GM21447 (cell line): ENCODE results near the gene MYL12B.
"Not testable (repeated sequence)": the region's sequence is repeated elsewhere in the genome, so short reads cannot be mapped to it uniquely, and the experiment has no call there.

Source experiments
- ATAC-seq: cut with Tn5 transposase; IDR thresholded peaks from one replicate; pipeline ENCODE4 v1.9.1; 2021; ENCODE audit not compliant: unreplicated experiment

Gene MYL12B

DNA sequence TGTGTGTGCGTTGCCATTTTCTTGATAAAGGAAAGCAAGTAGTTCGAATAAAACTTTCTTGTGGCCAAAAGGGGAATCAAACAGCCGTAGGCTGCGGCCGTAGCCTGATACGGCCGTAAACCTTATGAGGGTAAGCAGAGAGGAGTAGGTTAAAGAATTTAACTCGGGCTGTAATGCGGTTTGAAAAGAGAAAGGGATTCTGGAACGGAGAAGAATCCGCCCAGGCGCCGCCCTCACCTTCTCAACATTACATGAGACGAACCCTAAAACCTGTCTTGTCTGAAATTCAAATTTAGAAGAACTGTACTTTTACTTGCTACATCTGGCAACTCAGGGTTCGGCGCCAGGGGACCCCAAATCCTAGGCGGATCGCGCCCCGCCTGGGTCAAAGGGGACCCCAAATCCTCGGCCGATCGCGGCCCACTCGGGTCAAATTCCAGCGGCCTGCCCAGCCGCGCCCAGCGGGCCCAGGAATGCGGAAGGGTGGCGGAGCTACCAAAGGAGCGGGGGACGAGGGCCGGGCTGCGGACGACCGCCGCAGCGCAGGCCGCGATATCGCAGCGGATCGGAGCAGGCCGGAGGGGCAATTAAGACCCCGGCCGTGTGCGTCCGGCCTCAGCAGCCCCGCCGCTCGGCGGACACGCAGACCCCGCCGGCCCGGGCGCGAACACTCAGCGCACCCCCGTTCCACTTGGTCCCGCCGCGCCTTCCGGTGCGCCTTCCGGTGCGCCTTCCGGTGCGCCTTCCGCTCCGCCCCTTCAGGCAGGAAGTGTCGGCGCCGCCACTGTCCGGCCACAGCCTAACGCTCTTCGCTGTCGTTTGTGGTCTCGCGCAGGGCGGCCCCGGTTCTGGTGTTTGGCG is at the start of gene MYL12B:
Gene MYL12B (plus strand): TSS at position 761 of the 861 bp plus-strand sequence. CDS start 10,766 bp downstream, outside the sequence.
- ATAC-seq, result peak; percentile 79

DNA sequence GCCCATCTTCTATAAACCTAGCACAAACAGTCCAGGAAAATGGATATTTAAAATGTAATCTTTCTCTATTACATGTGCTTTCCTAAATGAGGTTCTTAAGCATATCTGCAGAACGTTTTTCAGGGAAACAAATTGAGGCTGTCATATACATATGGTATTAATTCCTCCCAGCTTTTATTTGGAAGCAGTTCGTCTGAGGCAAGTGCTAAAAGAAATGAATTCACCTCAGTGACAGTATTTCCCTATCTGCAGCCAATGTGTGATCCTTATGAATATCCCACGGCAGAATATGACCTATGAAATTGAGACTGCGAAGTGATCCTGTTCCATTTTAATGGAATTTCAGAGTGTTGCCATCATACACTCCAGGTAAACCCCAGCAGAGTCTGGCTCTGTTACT is 49.3 kb upstream of the MYL12B start:
- ATAC-seq, result no peak

DNA sequence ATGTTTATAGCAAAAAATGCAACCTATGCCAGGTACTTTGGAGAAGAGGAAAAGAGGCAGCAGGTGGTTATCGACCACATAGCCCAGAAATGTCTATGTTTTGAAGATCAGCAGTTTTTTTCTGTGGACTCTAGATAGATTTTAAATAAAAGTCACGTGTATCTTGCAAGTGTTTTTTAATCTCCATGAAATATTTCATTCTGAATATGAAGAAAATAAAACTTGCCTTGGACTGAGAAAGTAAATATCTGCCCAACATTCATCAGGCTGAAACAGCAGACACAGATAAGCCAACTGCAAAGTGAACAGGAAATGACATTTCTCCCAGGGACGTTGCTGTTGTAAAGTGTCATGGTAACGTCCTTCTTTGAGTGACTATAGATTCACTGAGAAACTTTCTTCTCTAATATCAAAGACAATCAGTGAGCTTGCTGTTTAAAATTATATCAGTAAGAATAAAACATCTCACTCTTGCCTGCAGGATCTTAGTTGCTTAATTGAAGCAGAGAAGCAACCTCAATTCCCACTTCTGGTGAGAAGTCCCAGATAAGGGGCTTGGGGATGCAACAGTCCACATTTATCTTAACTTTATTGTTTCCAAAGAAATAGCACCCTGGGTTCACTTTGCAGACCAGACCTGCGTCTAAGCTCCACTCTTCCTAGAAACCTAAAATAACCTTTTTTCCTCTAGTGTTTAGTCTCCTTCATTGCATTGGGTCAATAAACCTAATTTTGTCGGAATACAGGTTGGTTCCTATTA is 48.5 kb upstream of the MYL12B start:
- ATAC-seq, result no peak

DNA sequence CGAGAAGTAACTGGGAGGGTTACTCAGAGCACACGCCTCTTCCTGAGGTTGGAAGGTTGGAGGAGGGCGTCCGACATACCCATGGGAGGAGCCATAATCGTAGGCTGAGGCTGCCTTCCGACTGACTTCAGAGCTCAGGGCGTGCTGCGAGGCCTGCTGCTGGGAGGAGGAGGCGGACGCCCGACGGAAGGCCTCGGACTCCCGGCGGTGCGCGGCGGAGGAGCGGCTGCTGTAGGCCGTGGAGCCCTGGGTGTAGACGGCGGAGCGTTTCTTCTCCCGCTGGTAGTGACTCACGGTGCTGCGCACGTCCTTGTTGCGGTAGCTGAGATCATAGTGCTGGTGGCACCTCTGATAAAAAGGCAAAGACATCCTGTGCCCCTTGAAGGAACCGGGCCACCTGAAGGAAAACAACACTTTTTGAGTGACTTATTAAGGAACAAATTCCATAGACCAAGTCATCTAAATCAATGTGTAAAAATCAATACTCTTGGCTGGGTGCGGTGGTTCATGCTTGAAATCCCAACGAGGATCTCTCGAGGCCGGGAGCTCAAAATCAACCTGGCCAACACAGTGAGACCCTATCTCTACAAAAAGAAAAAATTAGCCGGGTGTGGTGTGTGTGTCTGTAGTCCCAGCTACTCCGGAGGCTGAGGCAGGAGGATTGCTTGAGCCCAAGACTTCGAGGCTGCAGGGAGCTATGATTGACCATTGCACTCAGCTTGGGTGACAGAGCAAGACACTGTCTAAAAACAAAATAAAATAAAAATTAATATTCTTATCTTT is 46.9 kb upstream of the MYL12B start:
- ATAC-seq, result no peak

DNA sequence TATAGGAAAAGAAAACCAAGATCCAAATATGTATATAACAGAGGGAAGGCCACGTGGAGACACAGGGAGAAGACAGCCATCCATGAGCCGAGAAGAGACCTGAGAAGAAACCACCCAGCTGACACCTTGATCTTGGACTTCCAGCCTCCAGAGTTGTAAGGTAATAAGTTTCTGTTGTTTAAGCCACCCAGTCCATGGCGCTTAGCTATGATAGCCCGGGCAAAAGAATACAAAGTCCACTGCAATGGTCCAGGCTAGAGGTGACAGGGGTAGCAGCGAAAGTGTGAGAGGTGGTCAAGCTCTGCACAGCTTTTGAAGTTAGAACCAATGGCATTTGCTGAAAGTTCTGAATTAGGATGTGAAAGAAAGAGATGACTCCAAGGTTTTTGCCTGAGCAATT is 44.9 kb upstream of the MYL12B start:
- ATAC-seq, result no peak

DNA sequence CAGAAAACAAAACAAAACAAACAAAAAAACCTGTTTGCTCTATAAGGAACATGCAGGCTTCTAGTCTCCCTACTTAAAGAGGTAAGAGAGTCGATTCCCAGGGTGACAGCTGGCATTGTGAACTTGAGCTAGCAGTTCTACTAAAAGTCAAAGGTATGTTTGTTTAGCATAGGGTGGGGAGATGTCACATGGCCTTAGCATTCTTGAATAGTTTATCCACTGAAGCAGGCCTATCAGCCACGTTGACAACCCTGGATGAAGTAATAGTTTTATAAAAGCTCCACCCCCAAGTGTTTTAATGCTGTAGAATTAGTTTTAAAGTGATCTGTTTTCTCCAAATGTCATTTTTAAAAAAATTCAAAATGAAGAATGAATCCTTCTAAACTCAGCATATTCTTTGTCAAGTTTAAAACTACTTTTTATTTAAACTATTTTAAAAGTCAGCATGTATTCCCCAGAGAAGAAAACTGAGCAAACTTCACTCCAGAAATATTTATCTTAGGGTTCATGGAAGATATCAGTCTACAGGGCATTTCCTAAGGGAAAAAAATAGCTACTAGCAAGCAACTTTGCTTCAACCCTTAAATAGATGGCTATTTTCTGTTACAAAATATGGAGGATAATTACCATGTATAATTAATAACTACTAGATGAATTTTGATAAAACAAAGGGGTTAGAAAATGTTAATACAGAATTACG is 43.8 kb upstream of the MYL12B start:
- no peak for ATAC-seq

DNA sequence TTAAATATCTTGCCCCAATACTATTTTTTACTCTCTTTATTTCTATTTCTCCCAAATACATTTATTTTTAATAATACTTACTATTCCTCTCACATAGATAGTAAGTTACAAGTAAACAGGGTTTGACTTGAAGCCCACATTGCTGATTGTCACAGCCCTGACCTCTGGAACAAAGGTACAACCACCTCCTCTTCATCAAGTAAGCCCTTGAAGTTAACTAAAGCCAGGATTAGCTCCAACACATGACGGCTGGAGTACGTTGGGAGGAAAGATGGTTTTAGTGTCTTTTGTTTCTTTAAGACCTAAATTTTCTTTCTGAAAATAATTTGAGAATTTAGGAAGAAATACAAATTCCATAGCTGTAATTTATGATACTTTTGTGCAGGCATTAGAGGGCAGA is 43.1 kb upstream of the MYL12B start:
- ATAC-seq, result no peak

DNA sequence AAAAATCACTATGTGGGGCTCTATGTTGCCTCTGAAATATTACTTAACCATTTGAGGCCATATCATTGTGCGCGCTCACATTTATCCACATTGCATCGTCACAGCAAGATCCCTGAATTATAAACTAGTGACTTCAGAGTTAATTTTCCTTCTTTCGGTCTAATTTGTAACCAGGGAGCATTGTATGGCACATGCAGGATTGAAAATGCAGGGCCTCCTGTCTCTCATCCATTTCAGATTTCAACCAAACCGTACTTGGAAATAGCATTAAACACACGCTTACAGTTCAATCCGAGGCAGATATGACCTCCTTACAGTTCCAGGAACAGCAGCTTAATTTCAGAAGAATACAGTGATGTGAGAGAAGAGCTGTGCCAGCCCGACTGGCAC is 42.7 kb upstream of the MYL12B start:
- no peak for ATAC-seq

DNA sequence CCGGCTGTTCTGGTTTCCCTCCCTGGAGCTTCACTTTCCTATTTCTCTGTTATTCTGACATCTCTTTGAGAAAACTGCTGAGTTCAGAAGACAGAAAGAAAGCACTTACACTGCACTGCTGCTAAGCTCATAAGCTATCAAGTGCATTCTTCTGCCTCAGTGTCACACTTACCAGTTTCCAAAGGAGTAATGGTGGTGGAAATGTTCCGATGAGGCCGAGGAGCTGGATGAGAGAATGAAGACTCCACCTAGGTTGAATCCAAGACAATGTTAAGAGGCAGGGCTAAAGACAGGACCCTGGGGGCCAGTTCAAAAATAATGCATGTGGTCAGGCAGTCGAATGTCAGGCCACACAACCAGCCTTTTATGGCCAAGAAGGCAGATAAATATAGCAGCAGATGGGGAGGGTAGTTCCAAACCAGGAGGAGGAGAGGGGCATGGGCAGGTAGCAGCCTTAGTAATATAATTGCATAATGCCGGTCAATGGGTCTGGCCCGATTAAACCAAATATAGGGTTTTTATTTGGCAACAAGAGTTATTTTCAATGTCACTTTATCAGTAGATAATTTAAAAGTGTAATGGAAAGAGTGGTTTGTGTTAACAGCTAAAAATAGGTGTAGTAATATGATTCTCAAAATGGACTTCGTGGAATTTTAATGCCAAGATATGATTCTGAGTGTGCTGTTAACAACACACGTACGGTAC is 42.1 kb upstream of the MYL12B start, which contains the start of gene MYOM1:
Gene MYOM1 (minus strand): TSS at position 338 of the 705 bp plus-strand sequence. CDS start 4,745 bp downstream, outside the sequence.
- ATAC-seq, result no peak

DNA sequence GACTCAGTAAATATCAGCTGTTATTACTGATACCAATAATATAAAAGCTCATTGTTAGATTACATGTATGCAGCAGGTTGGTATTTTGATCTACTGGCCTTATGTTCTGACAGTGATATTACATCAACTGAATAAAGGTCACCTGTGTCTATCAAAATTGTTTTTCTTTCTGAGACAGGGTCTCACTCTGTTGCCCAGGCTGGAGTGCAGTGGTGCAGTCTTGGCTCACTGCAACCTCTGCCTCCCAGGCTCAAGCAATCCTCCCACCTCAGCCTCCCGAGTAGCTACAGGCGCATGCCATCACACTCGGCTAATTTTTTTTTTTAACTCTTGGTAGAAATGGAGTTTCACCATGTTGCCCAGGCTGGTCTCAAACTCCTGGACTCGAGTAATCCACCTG is 41.1 kb upstream of the MYL12B start:
- ATAC-seq, result not testable (repeated sequence)

DNA sequence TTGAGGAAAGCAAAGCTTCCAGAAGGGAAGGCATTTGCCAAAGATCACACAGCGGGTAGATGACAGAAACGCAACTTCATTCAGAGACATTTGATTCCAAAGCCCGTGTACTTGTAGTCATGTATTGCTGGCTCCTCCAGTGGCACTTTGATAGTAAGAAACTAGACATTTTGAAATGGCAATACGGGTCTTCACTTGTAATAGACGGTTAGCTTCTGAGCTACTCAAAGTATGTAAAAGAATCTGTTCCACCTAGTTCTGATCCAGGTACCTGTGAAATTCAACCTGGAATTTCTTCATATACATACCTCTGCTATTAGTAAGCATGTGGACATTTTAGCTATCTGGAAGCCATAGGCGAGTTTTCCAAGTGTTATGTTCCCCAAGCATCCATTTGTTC is 40.4 kb upstream of the MYL12B start:
- no peak for ATAC-seq

DNA sequence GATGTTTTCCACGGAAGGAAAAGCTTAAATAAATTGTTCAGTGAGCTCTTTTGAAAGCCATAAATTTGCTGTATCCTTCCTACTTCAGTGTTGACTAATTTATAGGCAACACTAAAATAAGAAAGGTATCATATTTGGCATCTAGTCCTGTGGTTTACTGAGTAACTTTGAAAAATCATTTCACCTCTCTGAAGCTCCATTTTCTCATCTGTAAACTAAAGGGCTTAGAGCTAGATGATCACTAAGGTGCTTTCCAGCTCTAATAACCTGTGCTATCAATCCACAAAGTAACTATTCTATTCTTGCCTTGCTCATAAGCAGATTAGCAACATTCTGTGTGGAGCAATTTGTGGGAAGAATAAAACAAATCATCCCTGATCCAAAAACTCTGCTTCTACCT is 38.6 kb upstream of the MYL12B start:
- no peak for ATAC-seq

DNA sequence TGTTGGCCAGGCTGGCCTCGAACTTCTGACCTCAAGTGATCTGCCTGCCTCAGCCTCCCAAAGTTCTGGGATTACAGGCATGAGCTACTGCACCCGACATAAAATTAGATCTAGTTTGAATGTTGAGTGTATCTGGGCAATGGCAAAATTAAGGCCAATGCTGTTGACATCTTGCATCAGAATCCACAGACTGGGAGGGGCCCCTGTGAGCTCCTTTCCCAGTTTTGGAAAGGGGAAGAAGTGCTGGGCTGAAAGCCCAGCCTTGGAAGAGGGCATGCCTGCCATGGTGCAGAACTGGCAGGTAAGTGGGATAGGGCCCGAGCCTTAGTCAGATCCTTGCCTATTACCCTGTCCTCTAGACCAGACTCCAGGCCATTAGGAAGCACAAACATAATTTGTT is 37.7 kb upstream of the MYL12B start:
- no peak for ATAC-seq

DNA sequence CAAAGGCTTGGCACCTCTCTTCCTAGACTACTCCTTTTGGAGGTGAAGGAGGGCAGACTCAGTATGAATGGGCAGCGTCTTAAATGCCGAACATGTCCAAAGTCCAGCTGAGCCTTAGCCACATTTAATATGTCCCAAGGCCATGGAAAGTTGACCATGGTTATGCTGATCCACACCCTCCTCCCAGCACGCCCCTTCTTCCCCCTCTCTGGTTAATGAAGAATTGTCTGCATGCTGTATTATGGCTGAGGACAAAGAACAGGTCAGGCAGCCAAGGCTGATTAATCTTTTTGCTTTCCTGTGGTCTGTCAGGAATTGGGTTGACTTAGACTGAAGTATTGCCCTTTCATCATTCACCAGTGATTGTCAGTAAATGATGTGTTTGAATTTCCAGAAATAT is 36.3 kb upstream of the MYL12B start:
- ATAC-seq, result no peak

DNA sequence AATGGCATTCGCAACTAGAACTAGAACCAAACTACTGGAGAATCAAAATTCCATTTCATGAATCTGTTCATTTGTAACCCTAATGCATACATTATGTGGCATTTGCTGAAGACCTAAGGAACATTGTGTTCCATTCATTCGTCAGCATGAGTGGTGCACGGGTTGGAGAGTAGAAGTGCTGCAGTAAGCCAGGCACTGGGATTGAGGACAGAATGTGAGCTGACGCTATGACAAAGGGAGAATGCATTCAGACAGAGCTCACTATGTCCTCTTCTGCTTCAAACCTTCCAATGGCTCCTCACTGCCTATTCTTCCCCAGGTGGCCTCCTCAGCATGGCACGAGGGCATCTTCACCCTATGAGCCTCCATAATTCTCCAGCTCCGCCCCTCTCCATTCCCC is 35.9 kb upstream of the MYL12B start:
- no peak for ATAC-seq

DNA sequence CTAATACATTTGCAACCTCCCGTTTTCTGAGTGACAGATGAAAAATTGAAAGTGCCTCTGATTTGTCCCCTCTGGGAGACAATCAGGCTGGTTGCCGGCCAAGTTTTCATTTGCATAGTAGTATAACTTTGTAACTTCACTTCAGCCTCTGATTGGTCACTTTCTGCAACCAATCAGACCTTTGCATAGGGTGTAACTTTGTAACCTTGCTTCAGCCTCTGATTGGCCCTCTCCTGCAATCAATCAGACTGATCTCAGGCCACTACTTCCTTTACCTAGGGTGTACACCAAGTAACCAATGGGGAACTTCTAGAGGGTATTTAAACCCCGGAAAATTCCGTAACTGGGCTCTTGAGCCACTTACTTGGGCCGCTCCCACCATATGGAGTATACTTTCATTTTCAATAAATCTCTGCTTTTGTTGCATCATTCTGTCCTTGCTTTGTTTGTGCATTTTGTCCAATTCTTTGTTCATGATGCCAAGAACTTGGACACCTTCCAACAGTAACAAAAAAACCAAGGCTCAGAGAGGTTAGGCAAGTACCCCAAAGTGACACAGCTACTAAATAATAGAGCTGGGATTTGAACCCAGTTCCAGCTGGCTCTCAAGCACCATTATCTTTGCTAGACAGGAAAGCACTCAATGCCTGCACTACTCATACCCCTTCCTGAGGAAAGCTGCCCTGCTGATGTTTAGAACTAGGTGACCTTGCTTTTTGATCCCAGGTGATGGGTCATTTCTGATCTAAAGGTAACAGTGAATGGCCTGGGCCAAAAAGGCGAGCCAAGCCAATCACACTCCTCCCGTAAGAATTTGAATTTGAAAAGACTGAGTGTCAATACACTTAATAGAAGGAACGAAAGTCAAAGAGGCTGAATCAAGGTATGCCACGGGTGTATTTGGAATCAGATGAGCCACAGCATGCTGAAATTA is 31.3 kb upstream of the MYL12B start:
- ATAC-seq, result no peak

DNA sequence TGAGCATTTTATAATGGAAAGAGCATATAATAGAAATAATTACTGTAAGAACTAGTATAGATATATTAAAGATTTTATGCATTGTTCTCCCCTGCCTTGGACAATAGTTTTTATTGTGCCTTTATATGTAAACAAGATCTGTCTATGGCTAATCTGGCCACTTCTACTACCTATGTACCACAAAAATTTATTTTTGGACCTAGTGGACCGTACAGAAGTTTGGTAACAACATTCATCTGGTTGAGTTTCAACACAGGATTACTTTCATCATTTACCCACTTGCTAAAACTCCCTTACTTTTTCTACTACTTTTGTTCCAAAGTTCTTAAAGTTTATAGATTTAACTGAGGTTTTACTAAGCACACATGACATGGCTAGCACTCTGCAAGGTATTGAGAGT is 28.9 kb upstream of the MYL12B start:
- ATAC-seq, result no peak

DNA sequence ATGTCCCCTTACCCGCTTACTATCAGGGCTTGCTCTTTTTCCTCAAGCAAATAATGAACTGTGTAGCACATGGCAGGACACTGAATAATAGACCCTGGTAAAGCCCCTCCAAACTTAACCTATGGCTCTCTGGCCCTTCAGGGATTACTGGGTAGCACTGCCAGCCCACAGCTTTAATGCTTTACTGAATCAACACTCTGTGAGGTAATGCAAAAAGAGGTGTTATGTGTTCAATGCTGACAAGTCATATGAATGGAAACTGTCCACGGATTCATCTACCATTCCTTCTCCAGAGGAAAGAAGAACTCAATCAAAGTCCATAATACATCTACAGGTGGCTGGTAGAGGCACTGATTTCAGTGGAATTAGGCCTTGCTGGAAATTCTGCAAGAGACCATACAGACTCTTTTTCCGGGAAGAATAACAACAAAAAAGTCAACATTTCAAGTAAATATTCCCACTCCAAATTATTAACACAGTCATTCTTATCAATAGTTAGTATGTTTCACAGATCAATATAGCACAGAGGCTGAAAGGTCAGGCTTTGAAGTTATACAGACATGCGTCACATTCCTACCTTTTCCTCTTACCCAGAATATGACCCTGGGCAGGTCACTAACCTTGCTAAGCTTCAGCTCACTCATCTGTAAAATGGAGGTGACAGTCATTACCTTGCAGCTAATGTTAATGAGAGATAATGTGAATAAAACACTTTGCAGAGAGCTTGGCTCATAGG is 28.3 kb upstream of the MYL12B start:
- ATAC-seq, result no peak
